Esophagus squamous epithelium (tissue), 4 donors: ENCODE measurements around the gene NTF4.
"Not testable (repeated sequence)": the region's sequence is repeated elsewhere in the genome, so short reads cannot be mapped to it uniquely, and the experiment has no call there.

Experiments
- CTCF ChIP-seq, 6 experiments: fragments of 450-650 bp in 4 of 6; fragments of 200-600 bp in 2 of 6; sonication (generic) in 2 of 6; IDR thresholded peaks; one replicate each; pipeline ENCODE4 v1.5.1; 2016 to 2019; ENCODE audit warnings: antibody characterized with exemption in 6 of 6, mild to moderate bottlenecking in 4 of 6, moderate library complexity in 4 of 6
- POLR2A ChIP-seq, 4 donors: fragments of 450-650 bp; IDR thresholded peaks; one replicate each; pipeline ENCODE4 v1.6.1; 2017; ENCODE audit warnings: antibody characterized with exemption in 4 of 4, mild to moderate bottlenecking in 4 of 4, moderate library complexity in 3 of 4

- TF ChIP-seq CTCF, POLR2A (IDR thresholded peaks at IDR 0.05): not testable (repeated sequence)
These were observed 46.0 kb downstream of the NTF4 start for GRCh38 chr19:49018388-49019241.
